ENCODE measurements around the gene PRTFDC1. TPM values are rescaled to one million over a fixed set of nuclear protein-coding genes. Genes with fewer than 3 reads are reported as not detected.

Gene PRTFDC1
- total RNA-seq, 4 donors from 2014 or later: 3.4 to 20.6 (median 13.9) TPM

DNA sequence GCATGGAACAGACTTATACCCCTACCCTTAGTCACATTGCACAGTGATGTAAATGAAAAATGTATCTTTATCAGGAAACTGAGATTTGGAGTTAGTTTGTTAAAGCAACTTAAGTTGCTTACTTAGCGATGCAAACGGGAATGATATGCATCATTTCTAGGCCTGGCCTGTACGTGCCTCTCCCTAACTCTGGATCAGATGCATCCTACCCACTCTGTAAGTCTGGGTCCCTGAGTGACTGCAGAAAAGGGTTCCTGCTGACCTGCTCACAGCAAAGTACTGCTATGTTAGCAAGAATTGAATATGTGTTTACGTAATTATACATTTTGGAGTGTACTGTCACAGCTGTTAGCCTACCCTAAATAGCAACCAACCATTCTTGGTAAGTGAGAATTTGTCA lies 30.7 kb upstream of the PRTFDC1 start:
- no peaks in the 10 kb centered on the region for H3K4me1 ChIP-seq
- H3K27ac ChIP-seq: no peak overlapping the region
- H3K9me3 ChIP-seq: no peaks in the 10 kb centered on the region
- H3K27me3 ChIP-seq: no peaks in the 10 kb centered on the region
- H3K4me3 ChIP-seq: no peak overlapping the region
- DNase-seq: no peak
- TF ChIP-seq, protein P1, sequence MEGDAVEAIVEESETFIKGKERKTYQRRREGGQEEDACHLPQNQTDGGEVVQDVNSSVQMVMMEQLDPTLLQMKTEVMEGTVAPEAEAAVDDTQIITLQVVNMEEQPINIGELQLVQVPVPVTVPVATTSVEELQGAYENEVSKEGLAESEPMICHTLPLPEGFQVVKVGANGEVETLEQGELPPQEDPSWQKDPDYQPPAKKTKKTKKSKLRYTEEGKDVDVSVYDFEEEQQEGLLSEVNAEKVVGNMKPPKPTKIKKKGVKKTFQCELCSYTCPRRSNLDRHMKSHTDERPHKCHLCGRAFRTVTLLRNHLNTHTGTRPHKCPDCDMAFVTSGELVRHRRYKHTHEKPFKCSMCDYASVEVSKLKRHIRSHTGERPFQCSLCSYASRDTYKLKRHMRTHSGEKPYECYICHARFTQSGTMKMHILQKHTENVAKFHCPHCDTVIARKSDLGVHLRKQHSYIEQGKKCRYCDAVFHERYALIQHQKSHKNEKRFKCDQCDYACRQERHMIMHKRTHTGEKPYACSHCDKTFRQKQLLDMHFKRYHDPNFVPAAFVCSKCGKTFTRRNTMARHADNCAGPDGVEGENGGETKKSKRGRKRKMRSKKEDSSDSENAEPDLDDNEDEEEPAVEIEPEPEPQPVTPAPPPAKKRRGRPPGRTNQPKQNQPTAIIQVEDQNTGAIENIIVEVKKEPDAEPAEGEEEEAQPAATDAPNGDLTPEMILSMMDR (IDR thresholded peaks at IDR 0.05): no peak
- TF ChIP-seq POLR2A (IDR thresholded peaks at IDR 0.05): no peak
- no peaks in the 10 kb centered on the region for H3K36me3 ChIP-seq

DNA sequence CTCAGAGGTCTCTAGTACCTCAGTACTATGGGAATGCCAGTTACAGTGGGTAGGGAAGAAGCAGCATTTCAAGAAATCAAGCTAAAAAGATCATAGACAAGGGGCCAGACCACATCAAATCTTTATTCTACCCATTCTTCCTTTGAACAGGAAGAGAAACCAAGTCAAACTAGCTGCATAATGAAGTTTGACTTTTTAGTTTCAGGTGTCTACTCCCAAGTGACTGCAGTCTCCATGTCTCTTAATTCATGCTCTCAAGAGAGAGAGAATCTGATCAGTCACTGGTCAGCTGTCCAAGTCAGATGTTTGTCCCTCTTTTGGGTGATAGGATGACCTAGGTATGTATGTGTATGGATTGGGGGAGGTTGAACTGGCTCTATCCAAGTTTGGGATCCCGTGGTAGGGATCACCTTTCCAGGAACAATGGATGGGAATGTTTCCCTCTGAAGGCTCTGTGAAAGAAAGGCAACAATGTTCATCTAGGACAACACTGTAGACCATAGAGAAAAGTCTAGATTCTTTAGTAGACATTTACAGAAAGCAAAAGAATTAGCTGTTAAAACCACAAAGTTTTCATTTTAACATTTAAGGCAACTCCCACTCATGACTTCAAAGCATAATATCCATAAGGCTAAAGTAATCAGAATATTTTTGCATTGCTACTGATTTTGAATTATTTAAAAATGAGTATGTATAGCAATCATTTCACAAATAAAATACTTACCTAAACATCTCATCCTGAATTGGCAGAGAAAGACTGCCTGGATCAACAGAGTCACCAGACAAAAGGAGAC lies 30.1 kb upstream of the PRTFDC1 start:
- no peaks in the 10 kb centered on the region for H3K9me3 ChIP-seq
- no peaks in the 10 kb centered on the region for H3K27me3 ChIP-seq
- no peak overlapping the region for H3K27ac ChIP-seq
- no peak overlapping the region for H3K4me3 ChIP-seq
- no peaks in the 10 kb centered on the region for H3K4me1 ChIP-seq
- no peaks in the 10 kb centered on the region for H3K36me3 ChIP-seq
- TF ChIP-seq, protein P1 (IDR thresholded peaks at IDR 0.05): no peak
- no peak for TF ChIP-seq POLR2A (IDR thresholded peaks at IDR 0.05)
- no peak for DNase-seq

DNA sequence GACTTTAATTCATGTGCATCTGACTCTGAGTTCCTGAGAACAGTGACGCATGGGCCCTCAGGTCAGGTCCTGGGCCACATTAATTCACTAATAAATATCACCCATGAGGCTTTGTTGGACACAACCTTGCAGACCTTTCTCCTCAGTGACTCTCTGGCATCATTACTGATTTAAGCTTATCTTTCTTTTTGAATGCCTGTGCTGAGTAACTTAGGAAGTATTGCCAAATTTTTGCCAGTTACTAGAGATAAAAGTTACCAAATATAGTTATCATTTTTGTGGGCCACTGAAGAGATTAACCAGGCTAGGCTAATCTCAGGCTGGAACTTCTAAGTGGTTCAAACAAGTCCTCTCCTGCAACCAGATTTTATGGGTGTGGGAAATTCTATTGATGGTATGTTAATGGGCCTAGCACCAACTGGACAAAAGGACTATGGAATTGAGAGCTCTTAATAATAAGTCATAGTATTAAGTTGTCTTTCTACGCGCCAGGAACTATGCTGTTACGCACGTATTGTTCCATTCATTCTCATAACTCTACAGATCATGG lies 28.8 kb upstream of the PRTFDC1 start:
- Histone ChIP-seq H3K27me3 (no peaks in the 10 kb centered on the region), H3K4me3 (no peak overlapping the region), H3K9me3 (no peaks in the 10 kb centered on the region), H3K36me3 (no peaks in the 10 kb centered on the region), H3K4me1 (no peaks in the 10 kb centered on the region), H3K27ac (no peak overlapping the region)
- DNase-seq: no peak
- TF ChIP-seq, protein P1 (IDR thresholded peaks at IDR 0.05): no peak
- no peak for TF ChIP-seq POLR2A (IDR thresholded peaks at IDR 0.05)

DNA sequence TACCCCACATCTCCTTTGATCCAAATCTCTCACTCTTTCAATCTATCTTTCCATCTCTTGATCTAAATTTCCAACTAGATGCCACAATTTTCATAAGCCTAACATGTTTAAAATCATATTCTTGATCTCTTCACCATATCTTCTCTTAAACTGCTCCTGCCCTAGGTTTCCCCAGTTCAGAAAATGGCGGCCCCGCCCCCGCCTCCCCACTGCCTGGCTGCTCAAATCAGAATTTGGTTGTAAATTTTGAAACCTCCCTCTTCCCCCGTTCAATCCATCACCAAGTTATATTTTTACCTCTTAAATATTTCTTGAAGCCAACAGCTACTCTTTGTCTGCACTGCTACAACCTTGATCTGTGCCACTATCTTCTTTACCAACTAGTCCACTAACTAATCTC lies 27.3 kb upstream of the PRTFDC1 start:
- no peaks in the 10 kb centered on the region for H3K4me1 ChIP-seq
- no peak overlapping the region for H3K4me3 ChIP-seq
- H3K9me3 ChIP-seq: no peaks in the 10 kb centered on the region
- no peaks in the 10 kb centered on the region for H3K27me3 ChIP-seq
- H3K36me3 ChIP-seq: no peaks in the 10 kb centered on the region
- no peak overlapping the region for H3K27ac ChIP-seq
- no peak for DNase-seq
- TF ChIP-seq, protein P1 (IDR thresholded peaks at IDR 0.05): no peak
- TF ChIP-seq POLR2A (IDR thresholded peaks at IDR 0.05): no peak

DNA sequence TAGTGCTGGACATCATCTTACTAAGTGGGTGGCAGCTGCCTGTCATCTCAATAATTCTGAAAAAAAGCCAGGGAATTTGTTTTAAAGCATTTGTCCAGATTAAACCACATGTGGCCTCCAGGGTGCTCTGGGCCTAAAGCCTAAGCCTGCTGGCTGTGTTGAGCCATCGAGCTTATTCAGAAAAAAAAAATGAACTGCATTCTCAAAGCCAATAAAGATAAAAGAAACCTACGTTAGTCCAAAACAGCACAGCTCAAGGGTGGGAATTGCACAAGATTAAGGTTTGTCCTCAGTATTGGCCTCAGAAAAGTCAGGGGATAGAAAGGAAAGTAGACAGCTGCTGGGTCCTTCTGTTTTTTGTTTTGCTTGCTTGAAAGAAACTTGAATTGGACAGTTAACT lies 22.6 kb upstream of the PRTFDC1 start:
- Histone ChIP-seq H3K27me3 (no peaks in the 10 kb centered on the region), H3K9me3 (no peaks in the 10 kb centered on the region), H3K27ac (no peak overlapping the region), H3K4me1 (no peaks in the 10 kb centered on the region), H3K36me3 (no peaks in the 10 kb centered on the region), H3K4me3 (no peak overlapping the region)
- DNase-seq: no peak
- no peak for TF ChIP-seq POLR2A (IDR thresholded peaks at IDR 0.05)
- TF ChIP-seq, protein P1 (IDR thresholded peaks at IDR 0.05): no peak
